Activated naive CD4-positive, alpha-beta T cell treated with anti-CD3 and anti-CD28 coated beads, Interleukin-2, amount 50 U/mL, for 16 hours (primary cell): Measurements from ENCODE around the gene CNIH3.

Experiments
- DNase-seq: peaks from one replicate; pipeline ENCODE4 v3.0.0-alpha.2; 2020

CNIH3 gene

GRCh38 chr1:224782281-224783000, 166.3 kb downstream of the CNIH3 start:
- no peak for DNase-seq

GRCh38 chr1:224783006-224783651, 167.0 kb downstream of the CNIH3 start:
- no peak for DNase-seq

GRCh38 chr1:224784265-224785039, 168.3 kb downstream of the CNIH3 start:
- no peak for DNase-seq

- DNase-seq = no peak
These were observed 168.9 kb downstream of the CNIH3 start for GRCh38 chr1:224785040-224785328.

DNA sequence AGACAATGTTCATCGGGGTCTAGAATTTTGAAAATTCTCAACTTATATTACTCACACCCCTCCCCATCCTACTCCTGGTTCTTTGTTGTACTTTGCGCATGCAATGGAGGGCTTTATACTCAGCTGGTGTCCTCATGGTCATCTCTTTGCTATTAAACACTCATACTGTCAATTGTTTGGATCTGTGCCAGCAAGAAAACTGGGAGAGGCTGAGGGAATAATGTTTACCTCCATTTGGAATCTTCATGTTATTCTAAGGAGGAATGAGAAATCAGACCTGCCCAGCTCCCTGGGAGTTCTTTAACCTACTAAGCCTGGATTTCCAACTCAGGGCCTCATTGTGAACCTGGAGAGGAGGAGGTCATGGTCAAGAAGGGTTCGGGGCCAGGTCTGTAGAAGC, 169.5 kb downstream of the CNIH3 start:
- no peak for DNase-seq

- DNase-seq = no peak
These were observed 170.6 kb downstream of the CNIH3 start for GRCh38 chr1:224786533-224787250.

GRCh38 chr1:224789311-224789710, 173.2 kb downstream of the CNIH3 start:
- no peak for DNase-seq
